Trophoblast cell (in vitro differentiated cells and primary cell): Measurements from ENCODE around the gene SYTL2.

Experiments
- DNase-seq, 2 donors: peaks; one replicate each; pipeline ENCODE4 v3.0.0-alpha.2; 2016
- H2AFZ ChIP-seq: 2 replicates; pipeline ENCODE4 v1.6.1; 2013; ENCODE audit warnings: low read length, moderate library complexity, mild to moderate bottlenecking; ENCODE audit not compliant: insufficient read depth, poor library complexity
- H2AK5ac ChIP-seq: 2 replicates; pipeline ENCODE4 v1.6.1; 2013; ENCODE audit warnings: mild to moderate bottlenecking, low read length
- H2BK120ac ChIP-seq: 2 replicates; pipeline ENCODE4 v1.6.1; 2013; ENCODE audit warnings: low read length, mild to moderate bottlenecking, moderate library complexity; ENCODE audit not compliant: insufficient read depth, poor library complexity
- H2BK12ac ChIP-seq: 2 replicates; pipeline ENCODE4 v1.6.1; 2013; ENCODE audit warnings: mild to moderate bottlenecking, low read length, moderate library complexity
- H2BK5ac ChIP-seq: 2 replicates; pipeline ENCODE4 v1.6.1; 2013; ENCODE audit warnings: low read length, low read depth, moderate library complexity, mild to moderate bottlenecking; ENCODE audit not compliant: poor library complexity
- H3K14ac ChIP-seq: 2 replicates; pipeline ENCODE4 v1.6.1; 2013; ENCODE audit warnings: mild to moderate bottlenecking, low read length
- H3K18ac ChIP-seq: 2 replicates; pipeline ENCODE4 v1.6.1; 2013; ENCODE audit warnings: mild to moderate bottlenecking, low read length
- H3K23ac ChIP-seq: 2 replicates; pipeline ENCODE4 v1.6.1; 2013; ENCODE audit warnings: low read length
- H3K27ac ChIP-seq: 2 replicates; pipeline ENCODE4 v1.5.1; 2013; ENCODE audit warnings: low read depth, mild to moderate bottlenecking, inconsistent platforms, low read length, moderate library complexity
- H3K27me3 ChIP-seq: 2 replicates; pipeline ENCODE4 v1.6.1; 2013; ENCODE audit warnings: inconsistent platforms, mild to moderate bottlenecking, low read length, moderate library complexity; ENCODE audit not compliant: insufficient read depth
- H3K36me3 ChIP-seq, 2 experiments: 1 replicate in 1 of 2; 2 replicates in 1 of 2; pipeline ENCODE4 v1.6.1; 2013; ENCODE audit warnings: low read length in 2 of 2, mild to moderate bottlenecking in 2 of 2, moderate library complexity in 1 of 2; ENCODE audit not compliant: insufficient read depth in 2 of 2, control insufficient read depth in 1 of 2
- H3K4ac ChIP-seq: 2 replicates; pipeline ENCODE4 v1.6.1; 2013; ENCODE audit warnings: low read depth, mild to moderate bottlenecking, low read length, moderate library complexity
- H3K4me1 ChIP-seq, 2 experiments: 1 replicate in 1 of 2; 2 replicates in 1 of 2; pipeline ENCODE4 v1.6.1; 2013; ENCODE audit warnings: low read length in 2 of 2, mild to moderate bottlenecking in 2 of 2, moderate library complexity in 1 of 2; ENCODE audit not compliant: insufficient read depth in 2 of 2, control insufficient read depth in 1 of 2
- H3K4me2 ChIP-seq: 2 replicates; pipeline ENCODE4 v1.6.1; 2013; ENCODE audit warnings: inconsistent platforms, mild to moderate bottlenecking, low read length, moderate library complexity
- H3K4me3 ChIP-seq: 2 replicates; pipeline ENCODE4 v1.5.1; 2013; ENCODE audit warnings: mild to moderate bottlenecking, low read depth, low read length, inconsistent platforms
- H3K79me1 ChIP-seq: one replicate; pipeline ENCODE4 v1.6.1; 2013; ENCODE audit warnings: low read length
- H3K79me2 ChIP-seq: 2 replicates; pipeline ENCODE4 v1.6.1; 2013; ENCODE audit warnings: low read length, mild to moderate bottlenecking; ENCODE audit not compliant: control insufficient read depth, insufficient read depth, poor library complexity
- H3K9ac ChIP-seq: 2 replicates; pipeline ENCODE4 v1.6.1; 2013; ENCODE audit warnings: mild to moderate bottlenecking, low read length
- H3K9me3 ChIP-seq: 2 replicates; pipeline ENCODE4 v1.6.1; 2013; ENCODE audit warnings: low read depth, mild to moderate bottlenecking, control low read depth, inconsistent platforms, low read length; ENCODE audit not compliant: insufficient read depth
- H4K12ac ChIP-seq: 2 replicates; pipeline ENCODE4 v1.6.1; 2013; ENCODE audit warnings: low read depth, mild to moderate bottlenecking, low read length, moderate library complexity
- H4K8ac ChIP-seq: 2 replicates; pipeline ENCODE4 v1.6.1; 2013; ENCODE audit warnings: low read depth, mild to moderate bottlenecking, low read length, moderate library complexity
- H4K91ac ChIP-seq: one replicate; pipeline ENCODE4 v1.6.1; 2013; ENCODE audit warnings: low read depth, mild to moderate bottlenecking, low read length, moderate library complexity
- WGBS: extraction: QIAGEN DNeasy Blood & Tissue Kit; methylation state at CpG from one replicate; pipeline ENCODE4 v1.1.7; 2013; ENCODE audit warnings: missing lambda C conversion rate; ENCODE audit not compliant: insufficient read length, insufficient coverage; ENCODE audit errors: extremely low coverage; 5-methylcytosine and 5-hydroxymethylcytosine counted together

The SYTL2 gene

GRCh38 chr11:85803920-85804319 lies 7.0 kb downstream of the SYTL2 start:
- Histone ChIP-seq H2AK5ac (no peak overlapping the region), H3K27ac (no peak overlapping the region), H3K79me2 (no peaks in the 10 kb centered on the region), H3K36me3 (no peaks in the 10 kb centered on the region), H2BK120ac (no peak overlapping the region), H2AFZ (no peak overlapping the region), H3K18ac (no peak overlapping the region), H3K79me1 (no peaks in the 10 kb centered on the region), H4K91ac (no peak overlapping the region), H2BK5ac (no peak overlapping the region), H3K9me3 (no peaks in the 10 kb centered on the region), H3K4me1 (no peaks in the 10 kb centered on the region), H3K14ac (no peak overlapping the region), H3K27me3 (no peaks in the 10 kb centered on the region), H4K8ac (no peak overlapping the region), H2BK12ac (no peak overlapping the region), H3K23ac (no peak overlapping the region), H3K9ac (no peak overlapping the region), H3K4ac (no peak overlapping the region), H4K12ac (no peak overlapping the region), H3K4me2 (no peak overlapping the region), H3K4me3 (no peak overlapping the region)
- no peak for DNase-seq
- no CpG with 5 or more reads among the region's 2 CpGs for WGBS

- DNase-seq: no peak
Measured at GRCh38 chr11:85803303-85803702, 7.6 kb downstream of the SYTL2 start.

DNA sequence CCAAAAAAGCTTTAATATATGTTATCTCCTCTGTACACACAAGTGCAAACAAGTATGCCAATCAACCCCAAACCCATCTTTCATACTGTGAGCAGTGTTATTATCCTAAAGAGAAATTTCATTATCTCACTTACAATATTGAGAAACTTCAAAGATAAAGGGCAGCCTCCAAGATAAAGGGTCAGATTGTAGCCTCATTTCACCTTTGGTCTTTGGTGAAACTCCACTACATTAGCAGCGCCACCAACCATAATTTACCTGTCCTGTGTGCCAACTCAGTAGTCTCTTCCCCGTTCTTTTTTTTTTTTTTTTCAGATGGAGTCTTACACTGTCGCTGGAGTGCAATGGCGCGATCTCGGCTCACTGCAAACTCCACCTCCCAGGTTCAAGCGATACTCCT lies 9.4 kb downstream of the SYTL2 start:
- no peak overlapping the region for H2BK12ac ChIP-seq
- no peak overlapping the region for H3K4ac ChIP-seq
- H4K8ac ChIP-seq: no peak overlapping the region
- H4K91ac ChIP-seq: no peak overlapping the region
- no peak overlapping the region for H3K4me2 ChIP-seq
- no peak overlapping the region for H2AK5ac ChIP-seq
- no peaks in the 10 kb centered on the region for H3K79me1 ChIP-seq
- H3K4me3 ChIP-seq: no peak overlapping the region
- no peak overlapping the region for H3K18ac ChIP-seq
- H3K4me1 ChIP-seq: no peaks in the 10 kb centered on the region
- H3K14ac ChIP-seq: no peak overlapping the region
- H3K27me3 ChIP-seq: no peaks in the 10 kb centered on the region
- no peaks in the 10 kb centered on the region for H3K9me3 ChIP-seq
- no peaks in the 10 kb centered on the region for H3K36me3 ChIP-seq
- DNase-seq: no peak
- no peak overlapping the region for H3K23ac ChIP-seq
- no CpG with 5 or more reads among the region's 7 CpGs for WGBS
- H2AFZ ChIP-seq: no peak overlapping the region
- H2BK5ac ChIP-seq: no peak overlapping the region
- no peak overlapping the region for H2BK120ac ChIP-seq
- no peaks in the 10 kb centered on the region for H3K79me2 ChIP-seq
- no peak overlapping the region for H3K27ac ChIP-seq
- no peak overlapping the region for H4K12ac ChIP-seq
- H3K9ac ChIP-seq: no peak overlapping the region

More at GRCh38 chr11:85803303-85803702, 7.6 kb downstream of the SYTL2 start:
- H2BK5ac ChIP-seq: no peak overlapping the region
- H3K9me3 ChIP-seq: no peaks in the 10 kb centered on the region
- H3K4me2 ChIP-seq: no peak overlapping the region
- no peaks in the 10 kb centered on the region for H3K27me3 ChIP-seq
- no peak overlapping the region for H3K4me3 ChIP-seq
- WGBS: no CpG with 5 or more reads among the region's 1 CpG
- H3K14ac ChIP-seq: no peak overlapping the region
- no peak overlapping the region for H2AFZ ChIP-seq
- H4K8ac ChIP-seq: no peak overlapping the region
- H4K91ac ChIP-seq: no peak overlapping the region
- no peak overlapping the region for H2BK12ac ChIP-seq
- no peak overlapping the region for H4K12ac ChIP-seq
- no peak overlapping the region for H2AK5ac ChIP-seq
- no peaks in the 10 kb centered on the region for H3K4me1 ChIP-seq
- no peak overlapping the region for H3K27ac ChIP-seq
- no peak overlapping the region for H3K18ac ChIP-seq
- no peak overlapping the region for H2BK120ac ChIP-seq
- no peak overlapping the region for H3K9ac ChIP-seq
- H3K79me1 ChIP-seq: no peaks in the 10 kb centered on the region
- H3K4ac ChIP-seq: no peak overlapping the region
- no peak overlapping the region for H3K23ac ChIP-seq
- no peaks in the 10 kb centered on the region for H3K79me2 ChIP-seq
- H3K36me3 ChIP-seq: no peaks in the 10 kb centered on the region

DNA sequence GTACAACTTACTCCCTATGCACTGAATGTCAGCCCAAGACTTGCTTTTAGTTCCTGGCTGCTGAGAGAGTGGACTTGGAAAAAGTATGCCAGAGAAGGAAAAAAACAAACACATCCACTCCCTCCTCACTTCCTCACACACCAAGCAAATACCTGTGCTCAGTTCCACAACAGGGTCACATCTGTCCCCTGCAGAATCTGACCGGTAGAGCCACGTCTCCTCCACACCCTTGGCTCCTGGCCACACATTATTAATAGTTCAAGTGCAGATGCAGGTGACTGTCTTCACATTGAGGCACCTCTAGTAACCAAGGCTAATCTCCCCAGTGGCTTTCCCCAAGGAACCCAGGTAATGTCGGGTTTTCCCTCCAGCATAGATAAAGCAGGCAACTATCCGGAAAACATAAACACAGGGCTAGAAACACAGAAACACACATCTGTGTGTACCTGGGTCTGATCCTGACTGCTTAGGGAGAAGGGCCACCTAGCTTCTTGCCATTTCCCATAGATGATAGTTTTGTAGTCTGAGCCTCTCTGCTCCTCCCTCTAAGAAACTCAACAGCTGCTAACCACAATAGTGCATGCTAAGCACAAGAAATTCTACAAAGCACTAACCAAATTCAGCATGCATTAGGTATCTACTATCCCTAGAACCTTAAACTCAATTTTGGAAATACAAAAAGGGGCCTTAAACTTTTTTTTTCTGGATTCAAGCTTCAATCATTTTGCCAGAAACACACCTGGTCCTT lies 10.2 kb downstream of the SYTL2 start:
- Histone ChIP-seq H2AFZ (no peak overlapping the region), H4K91ac (no peak overlapping the region), H3K9me3 (no peaks in the 10 kb centered on the region), H3K4me3 (no peak overlapping the region), H3K14ac (no peak overlapping the region), H3K27me3 (no peaks in the 10 kb centered on the region), H2BK5ac (no peak overlapping the region), H2BK120ac (no peak overlapping the region), H3K18ac (no peak overlapping the region), H3K36me3 (no peaks in the 10 kb centered on the region), H3K79me1 (no peaks in the 10 kb centered on the region), H2AK5ac (no peak overlapping the region), H4K8ac (no peak overlapping the region), H3K27ac (no peak overlapping the region), H3K4me2 (no peak overlapping the region), H3K9ac (no peak overlapping the region), H3K4ac (no peak overlapping the region), H3K23ac (no peak overlapping the region), H2BK12ac (no peak overlapping the region), H3K79me2 (no peaks in the 10 kb centered on the region), H3K4me1 (no peaks in the 10 kb centered on the region), H4K12ac (no peak overlapping the region)
- no peak for DNase-seq
- WGBS: no CpG with 5 or more reads among the region's 4 CpGs
